ENCODE results near the gene KBTBD2. TPM values are rescaled to one million over a fixed set of nuclear protein-coding genes. Genes with fewer than 3 reads are reported as not detected.
"Not testable (repeated sequence)": the region's sequence is repeated elsewhere in the genome, so short reads cannot be mapped to it uniquely, and the experiment has no call there.

The KBTBD2 gene
- total RNA-seq, 1 experiment from 2014 or later = 30.2 TPM

GRCh38 chr7:32929430-32930143 is 38.0 kb upstream of the KBTBD2 start:
- Mint-ChIP-seq H3K27me3 (ENCODE audit: insufficient read depth, unreplicated experiment) (no peaks in the 10 kb centered on the region), H3K4me1 (ENCODE audit: low read depth, unreplicated experiment) (no peaks in the 10 kb centered on the region), H3K9me3 (ENCODE audit: unreplicated experiment) (no peaks in the 10 kb centered on the region), H3K36me3 (ENCODE audit: insufficient read depth, unreplicated experiment) (peaks cover 21% of the 10 kb centered on the region), H3K27ac (ENCODE audit: unreplicated experiment) (no peak overlapping the region), H3K4me3 (ENCODE audit: unreplicated experiment) (no peak overlapping the region)
- POLR2A ChIA-PET = no interaction called here
- no peak for TF ChIP-seq CTCF (IDR thresholded peaks at IDR 0.05; ENCODE audit: insufficient read depth in 1 of 2, low read depth in 1 of 2, low read length in 1 of 2, severe bottlenecking in 1 of 2, unreplicated experiment in 1 of 2)
- H3K4me1 ChIP-seq = no peaks in the 10 kb centered on the region
- no peak for DNase-seq
- CTCF ChIA-PET = no interaction called here
- no peaks in the 10 kb centered on the region for H3K36me3 ChIP-seq (ENCODE audit: control insufficient read depth, insufficient read depth, low read length)
- no TSS peak for BruUV-seq (replicated peaks)
- intact Hi-C loops (cut with micrococcal nuclease; ENCODE audit: unreplicated experiment) = no loop called here
- no peak overlapping the region for H3K4me3 ChIP-seq (ENCODE audit: low read depth, low read length)
- H3K9me3 ChIP-seq = no peaks in the 10 kb centered on the region
- H3K27me3 ChIP-seq (replicated peaks; ENCODE audit: control insufficient read depth, insufficient read depth, low read length) = no peaks in the 10 kb centered on the region

- BruUV-seq (replicated peaks) = no TSS peak
- Mint-ChIP-seq H3K27me3 (ENCODE audit: insufficient read depth, unreplicated experiment) (no peaks in the 10 kb centered on the region), H3K4me3 (ENCODE audit: unreplicated experiment) (no peak overlapping the region), H3K9me3 (ENCODE audit: unreplicated experiment) (no peaks in the 10 kb centered on the region), H3K27ac (ENCODE audit: unreplicated experiment) (no peak overlapping the region), H3K4me1 (ENCODE audit: low read depth, unreplicated experiment) (no peaks in the 10 kb centered on the region), H3K36me3 (ENCODE audit: insufficient read depth, unreplicated experiment) (peaks cover 21% of the 10 kb centered on the region)
- H3K4me1 ChIP-seq = no peaks in the 10 kb centered on the region
- no peak overlapping the region for H3K4me3 ChIP-seq (ENCODE audit: low read depth, low read length)
- ChIA-PET CTCF (no interaction called here), POLR2A (no interaction called here)
- intact Hi-C loops (cut with micrococcal nuclease; ENCODE audit: unreplicated experiment) = no loop called here
- no peaks in the 10 kb centered on the region for H3K9me3 ChIP-seq
- TF ChIP-seq CTCF (IDR thresholded peaks at IDR 0.05; ENCODE audit: insufficient read depth in 1 of 2, low read depth in 1 of 2, low read length in 1 of 2, severe bottlenecking in 1 of 2, unreplicated experiment in 1 of 2) = no peak
- no peak for DNase-seq
- H3K36me3 ChIP-seq (ENCODE audit: control insufficient read depth, insufficient read depth, low read length) = no peaks in the 10 kb centered on the region
- no peaks in the 10 kb centered on the region for H3K27me3 ChIP-seq (replicated peaks; ENCODE audit: control insufficient read depth, insufficient read depth, low read length)
These were observed 37.3 kb upstream of the KBTBD2 start for GRCh38 chr7:32928785-32929298.

GRCh38 chr7:32921896-32922295 is 30.3 kb upstream of the KBTBD2 start:
- DNase-seq = no peak
- H3K27ac Mint-ChIP-seq (ENCODE audit: unreplicated experiment) = no peak overlapping the region
- POLR2A ChIA-PET = no interaction called here
- no peak for TF ChIP-seq CTCF (IDR thresholded peaks at IDR 0.05; ENCODE audit: insufficient read depth in 1 of 2, low read depth in 1 of 2, low read length in 1 of 2, severe bottlenecking in 1 of 2, unreplicated experiment in 1 of 2)
- Histone ChIP-seq H3K36me3 (ENCODE audit: control insufficient read depth, insufficient read depth, low read length) (no peaks in the 10 kb centered on the region; the same call in 1 of the 2 replicates), H3K9me3 (no peaks in the 10 kb centered on the region), H3K4me1 (no peaks in the 10 kb centered on the region), H3K27me3 (replicated peaks; ENCODE audit: control insufficient read depth, insufficient read depth, low read length) (no peaks in the 10 kb centered on the region), H3K4me3 (ENCODE audit: low read depth, low read length) (no peak overlapping the region)
- H3K4me3 Mint-ChIP-seq (ENCODE audit: unreplicated experiment) = no peak overlapping the region
- H3K4me1 Mint-ChIP-seq (ENCODE audit: low read depth, unreplicated experiment) = no peaks in the 10 kb centered on the region
- H3K9me3 Mint-ChIP-seq (ENCODE audit: unreplicated experiment) = no peaks in the 10 kb centered on the region
- peaks cover 19% of the 10 kb centered on the region for H3K36me3 Mint-ChIP-seq (ENCODE audit: insufficient read depth, unreplicated experiment)
- BruUV-seq (replicated peaks) = no TSS peak
- CTCF ChIA-PET = no interaction called here
- no peaks in the 10 kb centered on the region for H3K27me3 Mint-ChIP-seq (ENCODE audit: insufficient read depth, unreplicated experiment)
- intact Hi-C loops (cut with micrococcal nuclease; ENCODE audit: unreplicated experiment) = no loop called here

- DNase-seq; H3K4me1 ChIP-seq; H3K9me3 Mint-ChIP-seq (ENCODE audit: unreplicated experiment); H3K27ac Mint-ChIP-seq (ENCODE audit: unreplicated experiment); H3K9me3 ChIP-seq; H3K36me3 ChIP-seq (ENCODE audit: control insufficient read depth, insufficient read depth, low read length); intact Hi-C loops (cut with micrococcal nuclease; ENCODE audit: unreplicated experiment); H3K4me3 Mint-ChIP-seq (ENCODE audit: unreplicated experiment); POLR2A ChIA-PET; H3K4me3 ChIP-seq (ENCODE audit: low read depth, low read length); H3K27me3 ChIP-seq (replicated peaks; ENCODE audit: control insufficient read depth, insufficient read depth, low read length); CTCF ChIA-PET; H3K4me1 Mint-ChIP-seq (ENCODE audit: low read depth, unreplicated experiment); H3K27me3 Mint-ChIP-seq (ENCODE audit: insufficient read depth, unreplicated experiment): not testable (repeated sequence)
- TSS peak; percentile 62 for BruUV-seq (replicated peaks)
- peaks cover 27% of the 10 kb centered on the region for H3K36me3 Mint-ChIP-seq (ENCODE audit: insufficient read depth, unreplicated experiment)
These were observed 25.4 kb upstream of the KBTBD2 start for GRCh38 chr7:32916994-32917393.
